Liver (tissue), 9 donors: ENCODE results near the gene DCLK3. TPM values are rescaled to one million over a fixed set of nuclear protein-coding genes. Genes with fewer than 3 reads are reported as not detected.

Experiments
- DNase-seq: peaks from one replicate; pipeline ENCODE4 v3.0.0-alpha.2; 2017; ENCODE audit warnings: low spot score
- H3K27ac ChIP-seq, 2 donors: one replicate each; pipeline ENCODE4 v1.7.0; 2013; ENCODE audit warnings: inconsistent platforms in 2 of 2, low read length in 2 of 2, control low read depth in 1 of 2, low read depth in 1 of 2, mild to moderate bottlenecking in 1 of 2
- H3K27me3 ChIP-seq, 4 donors: one replicate each; pipeline versions ENCODE4 v1.6.1 to v1.7.0; 2013; ENCODE audit warnings: low read length in 3 of 4, inconsistent platforms in 1 of 4, mild to moderate bottlenecking in 1 of 4, moderate library complexity in 1 of 4; ENCODE audit not compliant: control insufficient read depth in 4 of 4, insufficient read depth in 4 of 4
- H3K36me3 ChIP-seq, 4 donors: one replicate each; pipeline versions ENCODE4 v1.6.1 to v1.7.0; 2013; ENCODE audit warnings: low read length in 3 of 4, mild to moderate bottlenecking in 3 of 4, low read depth in 1 of 4, moderate library complexity in 1 of 4; ENCODE audit not compliant: control insufficient read depth in 4 of 4, insufficient read depth in 3 of 4
- H3K4me1 ChIP-seq, 4 donors: one replicate each; pipeline versions ENCODE4 v1.6.1 to v1.7.0; 2013; ENCODE audit warnings: low read length in 3 of 4, mild to moderate bottlenecking in 3 of 4, moderate library complexity in 1 of 4; ENCODE audit not compliant: control insufficient read depth in 4 of 4, insufficient read depth in 4 of 4
- H3K4me3 ChIP-seq, 3 donors: one replicate each; pipeline versions ENCODE4 v1.6.1 to v1.7.0; 2013; ENCODE audit warnings: low read length in 3 of 3, control low read depth in 1 of 3, low read depth in 1 of 3, mild to moderate bottlenecking in 1 of 3
- H3K9ac ChIP-seq, 2 donors: one replicate each; pipeline ENCODE4 v1.7.0; 2013; ENCODE audit warnings: low read length in 2 of 2, mild to moderate bottlenecking in 2 of 2, moderate library complexity in 2 of 2, control low read depth in 1 of 2, low read depth in 1 of 2
- H3K9me3 ChIP-seq, 4 donors: one replicate each; pipeline versions ENCODE4 v1.6.1 to v1.7.0; 2013; ENCODE audit warnings: low read length in 3 of 4; ENCODE audit not compliant: control insufficient read depth in 4 of 4
- FOXA2 ChIP-seq: IDR thresholded peaks from 2 replicates; pipeline ENCODE4 v1.6.1; 2016; ENCODE audit warnings: antibody characterized with exemption
- GABPA ChIP-seq, 2 donors: IDR thresholded peaks in 1 of 2; conservative IDR thresholded peaks in 1 of 2; 2 replicates each; pipeline ENCODE4 v1.6.1; 2016; ENCODE audit warnings: antibody characterized with exemption in 2 of 2, mild to moderate bottlenecking in 1 of 2, moderate library complexity in 1 of 2
- HNF4A ChIP-seq, 2 donors: conservative IDR thresholded peaks; 2 replicates each; pipeline ENCODE4 v1.6.1; 2016; ENCODE audit warnings: antibody characterized with exemption in 2 of 2, mild to moderate bottlenecking in 2 of 2
- HNF4G ChIP-seq: IDR thresholded peaks from 2 replicates; pipeline ENCODE4 v1.6.1; 2016; ENCODE audit warnings: antibody characterized with exemption
- JUND ChIP-seq, 2 donors: IDR thresholded peaks; 2 replicates each; pipeline ENCODE4 v1.6.1; 2016; ENCODE audit warnings: antibody characterized with exemption in 2 of 2
- NR2F2 ChIP-seq: IDR thresholded peaks from 2 replicates; pipeline ENCODE4 v1.6.1; 2016; ENCODE audit warnings: antibody characterized with exemption
- RAD21 ChIP-seq, 2 donors: IDR thresholded peaks; 2 replicates each; pipeline ENCODE4 v1.6.1; 2016; ENCODE audit warnings: antibody characterized with exemption in 2 of 2, mild to moderate bottlenecking in 2 of 2
- RXRA ChIP-seq, 2 donors: IDR thresholded peaks; 2 replicates each; pipeline ENCODE4 v1.6.1; 2017 to 2018; ENCODE audit warnings: antibody characterized with exemption in 2 of 2, mild to moderate bottlenecking in 1 of 2
- SP1 ChIP-seq: IDR thresholded peaks from 2 replicates; pipeline ENCODE4 v1.6.1; 2018; ENCODE audit warnings: antibody characterized with exemption, mild to moderate bottlenecking
- TAF1 ChIP-seq: conservative IDR thresholded peaks from 2 replicates; pipeline ENCODE4 v1.6.1; 2016; ENCODE audit warnings: antibody characterized with exemption, mild to moderate bottlenecking
- YY1 ChIP-seq: IDR thresholded peaks from 2 replicates; pipeline ENCODE4 v1.6.1; 2016; ENCODE audit warnings: antibody characterized with exemption, mild to moderate bottlenecking
- WGBS: extraction: QIAGEN DNeasy Blood & Tissue Kit; methylation state at CpG from one replicate; pipeline ENCODE4 v1.1.7; 2013; 5-methylcytosine and 5-hydroxymethylcytosine counted together
- polyA plus RNA-seq, 2 donors: library from polyadenylated mRNA; stranded (reverse) in 1 of 2; unstranded in 1 of 2; fragments of 200-250 nt in 1 of 2; fragments of >200 nt in 1 of 2; fragmentation: Nextera tagmentation in 1 of 2; extraction: Ambion mirVana in 1 of 2; gene quantifications; one replicate each; pipeline versions ENCODE4 v1.2.1 to v1.2.3, GENCODE V29; 2013 to 2015
- total RNA-seq, 2 donors: library from RNA; depleted of rRNA; stranded (reverse); fragments of >200 nt; gene quantifications; one replicate each; pipeline ENCODE4 v1.2.3, GENCODE V29; 2014
- TF ChIP-seq, protein P1 (sequence below): fragments of 150-350 bp; IDR thresholded peaks from 2 replicates; pipeline ENCODE4 v1.5.1; 2017; ENCODE audit warnings: improper control_type of control experiment, low read depth, low read length; ENCODE audit not compliant: missing input control
- TF ChIP-seq, protein P2 (sequence below): IDR thresholded peaks from 2 replicates; pipeline ENCODE4 v1.6.1; 2016; ENCODE audit warnings: antibody characterized with exemption
- TF ChIP-seq, protein P3 (sequence below): IDR thresholded peaks from 2 replicates; pipeline ENCODE4 v1.6.1; 2016; ENCODE audit warnings: antibody characterized with exemption
- TF ChIP-seq, protein P4 (sequence below): IDR thresholded peaks from 2 replicates; pipeline ENCODE4 v1.6.1; 2016; ENCODE audit warnings: antibody characterized with exemption, mild to moderate bottlenecking
- TF ChIP-seq, protein P5 (sequence below): IDR thresholded peaks from 2 replicates; pipeline ENCODE4 v1.6.1; 2016; ENCODE audit warnings: antibody characterized with exemption
- donor health status: healthy.
- donor health status: healthy.
- donor health status: healthy.
- donor health status: healthy.
- donor health status: healthy.

The DCLK3 gene
- total and polyA plus RNA-seq, 4 donors = 0.01 to 0.14 (median 0.07) TPM

DNA sequence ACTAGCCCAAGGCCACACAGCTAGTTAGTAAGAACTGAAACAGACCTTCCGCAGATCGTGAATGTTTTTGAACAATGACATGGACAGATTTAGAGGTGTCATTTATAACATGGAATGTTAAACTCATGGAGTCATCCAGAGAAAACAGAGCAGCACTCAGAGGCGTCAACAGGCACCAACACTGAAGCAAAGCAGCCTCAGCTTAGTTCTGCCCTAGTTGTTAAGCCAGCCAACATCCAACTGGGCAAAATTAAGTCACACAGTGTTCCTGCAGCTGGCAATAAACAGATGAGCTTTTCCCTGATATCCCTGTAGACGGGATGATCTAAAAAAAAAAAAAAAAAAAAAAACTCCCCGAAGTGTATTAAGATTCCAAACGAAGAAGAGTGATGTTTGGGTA lies 13.6 kb downstream of the DCLK3 start:
- Histone ChIP-seq H3K9ac (no peak overlapping the region), H3K27ac (no peak overlapping the region), H3K4me1 (no peaks in the 10 kb centered on the region), H3K9me3 (no peaks in the 10 kb centered on the region), H3K27me3 (peaks cover 0 to 7% (median 0%) of the 10 kb centered on the region in 4 donors), H3K36me3 (no peaks in the 10 kb centered on the region), H3K4me3 (no peak overlapping the region)
- 67% methylated on average over 6 of the region's 6 CpGs for WGBS
- TF ChIP-seq TAF1 = no peak
- TF ChIP-seq, protein P1, sequence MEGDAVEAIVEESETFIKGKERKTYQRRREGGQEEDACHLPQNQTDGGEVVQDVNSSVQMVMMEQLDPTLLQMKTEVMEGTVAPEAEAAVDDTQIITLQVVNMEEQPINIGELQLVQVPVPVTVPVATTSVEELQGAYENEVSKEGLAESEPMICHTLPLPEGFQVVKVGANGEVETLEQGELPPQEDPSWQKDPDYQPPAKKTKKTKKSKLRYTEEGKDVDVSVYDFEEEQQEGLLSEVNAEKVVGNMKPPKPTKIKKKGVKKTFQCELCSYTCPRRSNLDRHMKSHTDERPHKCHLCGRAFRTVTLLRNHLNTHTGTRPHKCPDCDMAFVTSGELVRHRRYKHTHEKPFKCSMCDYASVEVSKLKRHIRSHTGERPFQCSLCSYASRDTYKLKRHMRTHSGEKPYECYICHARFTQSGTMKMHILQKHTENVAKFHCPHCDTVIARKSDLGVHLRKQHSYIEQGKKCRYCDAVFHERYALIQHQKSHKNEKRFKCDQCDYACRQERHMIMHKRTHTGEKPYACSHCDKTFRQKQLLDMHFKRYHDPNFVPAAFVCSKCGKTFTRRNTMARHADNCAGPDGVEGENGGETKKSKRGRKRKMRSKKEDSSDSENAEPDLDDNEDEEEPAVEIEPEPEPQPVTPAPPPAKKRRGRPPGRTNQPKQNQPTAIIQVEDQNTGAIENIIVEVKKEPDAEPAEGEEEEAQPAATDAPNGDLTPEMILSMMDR = no peak
- DNase-seq = no peak

DNA sequence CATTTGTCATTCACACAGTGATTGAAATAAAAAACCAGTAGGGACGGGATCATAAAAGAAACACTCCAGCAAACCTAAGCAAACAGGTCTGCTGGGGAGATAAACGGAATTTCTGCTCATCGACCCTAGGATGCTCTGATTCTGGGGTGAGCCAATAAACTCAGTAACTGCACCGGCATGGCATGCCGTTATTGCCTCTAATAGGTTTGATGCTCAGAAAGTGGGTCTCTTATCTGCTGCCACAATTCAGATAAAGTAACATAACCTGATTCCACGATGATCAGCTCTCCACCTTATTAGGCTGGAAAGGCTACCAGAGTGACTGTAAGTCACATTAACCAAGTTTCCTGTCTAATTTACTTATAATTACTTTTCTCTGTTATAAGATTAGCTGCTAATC lies 19.6 kb downstream of the DCLK3 start:
- WGBS = 66% methylated on average over 6 of the region's 6 CpGs
- Histone ChIP-seq H3K36me3 (no peaks in the 10 kb centered on the region), H3K4me1 (no peaks in the 10 kb centered on the region), H3K27me3 (no peaks in the 10 kb centered on the region), H3K9ac (no peak overlapping the region), H3K27ac (no peak overlapping the region), H3K9me3 (no peaks in the 10 kb centered on the region), H3K4me3 (no peak overlapping the region)
- no peak for DNase-seq
- TF ChIP-seq, protein P2, sequence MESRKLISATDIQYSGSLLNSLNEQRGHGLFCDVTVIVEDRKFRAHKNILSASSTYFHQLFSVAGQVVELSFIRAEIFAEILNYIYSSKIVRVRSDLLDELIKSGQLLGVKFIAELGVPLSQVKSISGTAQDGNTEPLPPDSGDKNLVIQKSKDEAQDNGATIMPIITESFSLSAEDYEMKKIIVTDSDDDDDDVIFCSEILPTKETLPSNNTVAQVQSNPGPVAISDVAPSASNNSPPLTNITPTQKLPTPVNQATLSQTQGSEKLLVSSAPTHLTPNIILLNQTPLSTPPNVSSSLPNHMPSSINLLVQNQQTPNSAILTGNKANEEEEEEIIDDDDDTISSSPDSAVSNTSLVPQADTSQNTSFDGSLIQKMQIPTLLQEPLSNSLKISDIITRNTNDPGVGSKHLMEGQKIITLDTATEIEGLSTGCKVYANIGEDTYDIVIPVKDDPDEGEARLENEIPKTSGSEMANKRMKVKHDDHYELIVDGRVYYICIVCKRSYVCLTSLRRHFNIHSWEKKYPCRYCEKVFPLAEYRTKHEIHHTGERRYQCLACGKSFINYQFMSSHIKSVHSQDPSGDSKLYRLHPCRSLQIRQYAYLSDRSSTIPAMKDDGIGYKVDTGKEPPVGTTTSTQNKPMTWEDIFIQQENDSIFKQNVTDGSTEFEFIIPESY = no peak
- TF ChIP-seq YY1 (no peak), TAF1 (no peak), SP1 (no peak), GABPA (IDR thresholded peaks at IDR 0.05 in 1 of 2, conservative IDR thresholded peaks at IDR 0.05 in 1 of 2) (no peak), FOXA2 (no peak), RAD21 (IDR thresholded peaks at IDR 0.05) (no peak), HNF4G (no peak), JUND (IDR thresholded peaks at IDR 0.05) (no peak), RXRA (IDR thresholded peaks at IDR 0.05) (no peak), HNF4A (conservative IDR thresholded peaks at IDR 0.05) (no peak), NR2F2 (no peak)
- TF ChIP-seq, protein P1 = no peak
- TF ChIP-seq, protein P3, sequence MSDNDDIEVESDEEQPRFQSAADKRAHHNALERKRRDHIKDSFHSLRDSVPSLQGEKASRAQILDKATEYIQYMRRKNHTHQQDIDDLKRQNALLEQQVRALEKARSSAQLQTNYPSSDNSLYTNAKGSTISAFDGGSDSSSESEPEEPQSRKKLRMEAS = no peak
- TF ChIP-seq, protein P4, sequence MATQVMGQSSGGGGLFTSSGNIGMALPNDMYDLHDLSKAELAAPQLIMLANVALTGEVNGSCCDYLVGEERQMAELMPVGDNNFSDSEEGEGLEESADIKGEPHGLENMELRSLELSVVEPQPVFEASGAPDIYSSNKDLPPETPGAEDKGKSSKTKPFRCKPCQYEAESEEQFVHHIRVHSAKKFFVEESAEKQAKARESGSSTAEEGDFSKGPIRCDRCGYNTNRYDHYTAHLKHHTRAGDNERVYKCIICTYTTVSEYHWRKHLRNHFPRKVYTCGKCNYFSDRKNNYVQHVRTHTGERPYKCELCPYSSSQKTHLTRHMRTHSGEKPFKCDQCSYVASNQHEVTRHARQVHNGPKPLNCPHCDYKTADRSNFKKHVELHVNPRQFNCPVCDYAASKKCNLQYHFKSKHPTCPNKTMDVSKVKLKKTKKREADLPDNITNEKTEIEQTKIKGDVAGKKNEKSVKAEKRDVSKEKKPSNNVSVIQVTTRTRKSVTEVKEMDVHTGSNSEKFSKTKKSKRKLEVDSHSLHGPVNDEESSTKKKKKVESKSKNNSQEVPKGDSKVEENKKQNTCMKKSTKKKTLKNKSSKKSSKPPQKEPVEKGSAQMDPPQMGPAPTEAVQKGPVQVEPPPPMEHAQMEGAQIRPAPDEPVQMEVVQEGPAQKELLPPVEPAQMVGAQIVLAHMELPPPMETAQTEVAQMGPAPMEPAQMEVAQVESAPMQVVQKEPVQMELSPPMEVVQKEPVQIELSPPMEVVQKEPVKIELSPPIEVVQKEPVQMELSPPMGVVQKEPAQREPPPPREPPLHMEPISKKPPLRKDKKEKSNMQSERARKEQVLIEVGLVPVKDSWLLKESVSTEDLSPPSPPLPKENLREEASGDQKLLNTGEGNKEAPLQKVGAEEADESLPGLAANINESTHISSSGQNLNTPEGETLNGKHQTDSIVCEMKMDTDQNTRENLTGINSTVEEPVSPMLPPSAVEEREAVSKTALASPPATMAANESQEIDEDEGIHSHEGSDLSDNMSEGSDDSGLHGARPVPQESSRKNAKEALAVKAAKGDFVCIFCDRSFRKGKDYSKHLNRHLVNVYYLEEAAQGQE = no peak
- TF ChIP-seq, protein P5, sequence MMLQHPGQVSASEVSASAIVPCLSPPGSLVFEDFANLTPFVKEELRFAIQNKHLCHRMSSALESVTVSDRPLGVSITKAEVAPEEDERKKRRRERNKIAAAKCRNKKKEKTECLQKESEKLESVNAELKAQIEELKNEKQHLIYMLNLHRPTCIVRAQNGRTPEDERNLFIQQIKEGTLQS = no peak
